Right lung (tissue), 5 donors: Measurements from ENCODE around the gene OGFOD1. TPM values are rescaled to one million over a fixed set of nuclear protein-coding genes. Genes with fewer than 3 reads are reported as not detected.

Experiments
- DNase-seq, 2 donors: peaks; one replicate each; pipeline ENCODE4 v3.0.0-alpha.2; 2013
- polyA plus RNA-seq, 5 donors: library from polyadenylated mRNA; unstranded; fragments of 120-200 nt; gene quantifications; one replicate each; pipeline versions ENCODE4 v1.2.1 to v1.2.3, GENCODE V29; 2013; ENCODE audit warnings: inconsistent platforms in 1 of 5, low replicate concordance in 1 of 5; ENCODE audit not compliant: insufficient read length in 5 of 5, insufficient read depth in 1 of 5

Gene OGFOD1
- polyA plus RNA-seq, 5 donors, result 35.4 to 40.4 (median 37.8) TPM

DNA sequence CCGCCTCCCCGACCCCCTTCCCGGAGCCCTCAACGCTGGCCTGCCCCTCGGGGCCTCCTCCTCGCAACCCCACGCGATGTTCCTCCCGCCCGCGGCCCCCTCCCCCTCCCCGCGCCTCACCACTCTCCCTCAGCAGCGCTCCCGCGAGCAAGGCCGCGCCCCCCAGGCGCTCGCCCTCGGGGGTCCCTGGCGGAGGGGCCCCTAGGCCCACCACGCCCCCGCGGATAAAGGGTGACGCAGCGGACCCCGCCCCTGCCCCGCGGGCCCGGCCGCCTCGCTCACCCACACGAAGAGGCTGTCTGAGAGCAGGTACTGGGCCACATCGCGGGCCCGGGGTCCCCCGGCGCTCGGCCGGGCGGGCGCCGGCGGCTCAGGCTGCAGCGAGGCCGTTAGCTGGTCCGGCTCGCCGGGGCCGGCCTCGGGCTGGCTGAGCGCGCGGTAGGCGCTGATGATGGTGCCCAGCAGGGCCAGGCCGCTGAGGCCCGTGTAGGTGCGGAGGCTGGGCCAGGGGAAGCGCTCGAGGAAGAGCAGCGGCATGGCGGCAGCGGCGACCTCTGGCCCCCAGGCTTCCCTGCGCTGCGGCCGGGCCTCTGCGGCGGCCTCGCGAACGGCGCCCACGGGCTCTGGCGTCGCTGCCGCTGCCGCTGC lies 26.4 kb upstream of the OGFOD1 start:
- peak; percentile 23 to 31 for DNase-seq

DNA sequence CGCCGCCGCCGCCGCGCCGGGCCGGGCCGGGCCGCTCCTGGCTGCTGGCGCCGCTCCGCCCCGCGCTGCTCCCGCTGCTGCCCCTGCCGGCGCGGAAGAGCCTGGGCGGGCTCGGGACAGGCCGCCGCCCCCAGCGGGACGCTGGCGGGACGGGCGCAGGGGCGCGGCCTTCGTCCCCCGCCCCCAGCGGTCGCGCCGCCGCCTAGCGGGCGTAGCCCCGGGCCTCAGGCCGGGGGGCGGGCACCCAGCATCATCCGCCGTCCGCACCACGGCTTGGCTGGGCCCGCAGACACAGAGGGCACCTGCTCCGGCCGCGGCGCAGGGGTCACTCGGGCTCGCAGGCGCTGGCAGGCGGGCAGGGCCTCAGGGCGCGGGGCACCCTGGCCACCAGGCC lies 25.9 kb upstream of the OGFOD1 start, which contains the start of gene AMFR:
AMFR (minus strand) TSS at position 107 of the 394 bp plus-strand sequence. CDS start 218 bp downstream, outside the sequence.
- peak; percentile 70 to 71 for DNase-seq

DNA sequence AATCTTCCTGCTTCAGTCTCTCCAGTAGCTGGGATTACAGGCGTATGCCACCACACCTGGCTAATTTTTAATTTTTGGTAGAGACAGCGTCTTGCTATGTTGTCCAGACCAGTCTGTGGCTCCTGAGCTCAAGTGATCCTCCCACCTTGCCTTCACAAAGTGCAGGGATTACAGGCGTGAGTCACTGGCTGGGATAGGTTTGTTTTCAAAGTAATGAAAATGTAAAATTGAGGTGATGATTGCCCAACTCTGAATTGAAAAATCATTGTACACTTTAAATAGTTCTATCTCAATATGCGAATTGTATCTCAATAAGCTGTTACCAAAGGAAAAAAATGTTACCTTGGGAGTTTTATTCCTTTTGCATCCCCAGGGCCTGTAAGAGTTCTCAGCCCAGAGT lies 24.8 kb upstream of the OGFOD1 start:
- DNase-seq, result no peak

DNA sequence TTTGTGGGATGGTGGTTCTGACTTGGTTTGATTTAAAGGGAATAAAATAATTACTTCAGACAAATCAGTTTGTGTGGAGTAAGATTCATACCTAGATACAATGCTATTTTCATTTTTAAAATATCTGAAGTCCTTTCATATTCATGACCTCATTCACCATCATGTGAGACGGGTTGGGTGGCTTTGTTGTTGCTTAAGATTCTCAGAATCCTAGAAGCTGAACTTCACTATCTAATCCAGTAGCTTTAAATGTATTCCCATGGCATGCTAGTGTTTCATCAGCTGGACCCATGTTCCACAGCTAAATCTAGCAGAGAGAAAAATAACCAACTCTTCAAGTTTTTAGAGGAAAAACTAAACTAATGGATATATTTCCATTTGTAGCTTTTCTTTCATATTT lies 23.3 kb upstream of the OGFOD1 start:
- no peak for DNase-seq

DNA sequence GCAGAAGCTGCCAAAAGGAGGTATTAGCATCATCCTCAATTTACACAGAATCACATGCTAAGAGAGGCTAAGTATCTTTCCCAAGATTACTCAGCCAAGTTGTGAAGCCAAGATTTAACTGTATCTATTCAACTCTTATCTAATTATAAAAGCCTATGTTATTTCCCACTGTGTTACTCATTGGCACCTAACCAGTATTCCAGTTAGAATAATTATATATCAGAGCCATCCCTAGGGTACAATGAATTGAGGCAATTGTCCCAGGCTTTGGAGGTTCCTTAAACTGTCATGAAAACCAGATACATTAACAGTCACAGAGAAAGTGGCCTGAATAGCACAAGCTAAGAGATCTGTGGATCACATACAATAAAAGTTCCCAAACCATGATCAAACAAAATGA lies 15.1 kb upstream of the OGFOD1 start:
- no peak for DNase-seq

DNA sequence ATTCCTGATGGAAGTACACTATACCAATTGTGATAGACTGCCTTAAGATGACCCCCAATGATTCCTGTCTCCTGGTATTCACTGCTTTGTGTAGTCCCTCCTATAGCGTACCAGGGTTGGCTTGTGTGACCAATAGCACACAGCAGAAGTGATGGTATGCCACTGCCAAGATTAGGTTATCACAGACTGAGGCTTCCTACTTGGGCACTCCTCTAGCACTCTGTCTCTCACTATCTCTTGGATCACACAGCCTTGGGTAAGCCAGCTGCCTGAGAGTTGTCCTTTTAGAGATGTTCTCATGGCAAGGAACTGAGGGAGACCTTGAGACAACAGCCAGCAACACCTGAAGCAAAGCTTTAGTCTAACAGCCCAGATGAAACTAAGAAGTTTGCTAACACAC lies 13.3 kb upstream of the OGFOD1 start:
- DNase-seq, result no peak

DNA sequence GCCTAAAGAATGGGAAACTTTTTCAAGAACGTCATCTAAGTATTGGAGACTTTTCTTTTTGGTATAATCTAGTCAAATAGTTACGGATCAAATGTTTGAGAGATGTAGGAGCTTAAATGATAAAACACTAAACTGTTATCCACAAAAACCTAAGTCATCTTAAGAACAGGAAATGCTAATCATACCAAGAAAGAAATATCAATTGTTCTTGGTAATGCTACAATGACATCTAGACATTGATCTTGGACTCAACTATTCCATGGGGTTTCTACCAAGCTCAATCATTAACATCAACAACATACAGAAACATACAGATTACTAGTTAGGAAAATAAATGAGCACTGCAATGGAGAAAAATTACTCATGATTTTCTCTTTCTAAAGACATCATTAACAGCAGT lies 4.1 kb upstream of the OGFOD1 start:
- no peak for DNase-seq

DNA sequence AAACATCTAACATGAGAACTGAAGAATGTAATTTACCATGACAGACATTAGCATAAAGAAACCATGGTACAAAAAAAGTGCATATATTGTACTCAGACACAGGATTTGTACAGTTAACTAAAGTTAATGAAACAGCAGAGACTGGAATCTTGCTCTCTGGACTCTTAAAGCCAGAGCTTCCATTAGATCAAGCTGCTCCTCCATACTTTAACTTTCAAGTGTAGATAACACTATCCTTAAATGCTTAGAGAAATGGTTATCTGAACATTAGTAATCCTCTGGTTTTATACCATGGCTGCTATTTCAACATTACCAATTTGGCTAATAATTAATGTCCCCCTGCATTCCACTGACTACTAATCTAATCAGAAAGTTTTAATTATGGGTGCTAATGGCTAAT lies 3.3 kb upstream of the OGFOD1 start:
- no peak for DNase-seq

DNA sequence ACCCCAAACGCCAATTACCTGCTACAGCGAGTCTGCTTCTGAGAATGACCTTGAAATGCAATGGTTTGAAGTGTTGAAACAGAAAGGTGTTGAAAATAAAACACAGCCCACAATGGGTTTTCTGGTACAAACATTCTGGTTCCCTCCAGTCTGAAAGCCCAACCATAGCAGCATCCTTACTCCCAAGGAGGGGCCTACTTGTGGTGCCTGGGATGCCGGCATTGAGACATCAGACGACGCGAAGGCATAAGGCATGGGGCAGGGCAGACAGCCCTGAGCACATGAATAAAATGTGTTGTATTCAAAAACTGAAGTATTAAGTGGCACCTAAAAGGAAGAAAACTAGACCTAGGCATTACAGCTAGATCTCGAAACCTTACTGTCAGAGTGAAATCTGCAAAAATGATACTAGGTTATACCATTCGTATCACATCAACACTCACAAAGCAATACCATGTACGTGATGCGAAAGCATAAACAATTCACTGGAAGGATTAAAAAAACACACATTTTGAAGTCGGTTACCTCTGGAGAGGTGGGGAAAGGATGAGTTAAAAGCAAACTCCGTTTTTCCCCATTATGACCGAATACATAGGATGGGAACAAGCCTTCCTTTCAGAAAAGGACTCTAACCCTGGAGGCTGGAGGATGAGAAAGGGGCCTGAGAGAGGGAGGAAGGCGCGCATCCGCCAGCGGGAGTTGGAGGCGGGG lies 924 bp upstream of the OGFOD1 start:
- no peak for DNase-seq

DNA sequence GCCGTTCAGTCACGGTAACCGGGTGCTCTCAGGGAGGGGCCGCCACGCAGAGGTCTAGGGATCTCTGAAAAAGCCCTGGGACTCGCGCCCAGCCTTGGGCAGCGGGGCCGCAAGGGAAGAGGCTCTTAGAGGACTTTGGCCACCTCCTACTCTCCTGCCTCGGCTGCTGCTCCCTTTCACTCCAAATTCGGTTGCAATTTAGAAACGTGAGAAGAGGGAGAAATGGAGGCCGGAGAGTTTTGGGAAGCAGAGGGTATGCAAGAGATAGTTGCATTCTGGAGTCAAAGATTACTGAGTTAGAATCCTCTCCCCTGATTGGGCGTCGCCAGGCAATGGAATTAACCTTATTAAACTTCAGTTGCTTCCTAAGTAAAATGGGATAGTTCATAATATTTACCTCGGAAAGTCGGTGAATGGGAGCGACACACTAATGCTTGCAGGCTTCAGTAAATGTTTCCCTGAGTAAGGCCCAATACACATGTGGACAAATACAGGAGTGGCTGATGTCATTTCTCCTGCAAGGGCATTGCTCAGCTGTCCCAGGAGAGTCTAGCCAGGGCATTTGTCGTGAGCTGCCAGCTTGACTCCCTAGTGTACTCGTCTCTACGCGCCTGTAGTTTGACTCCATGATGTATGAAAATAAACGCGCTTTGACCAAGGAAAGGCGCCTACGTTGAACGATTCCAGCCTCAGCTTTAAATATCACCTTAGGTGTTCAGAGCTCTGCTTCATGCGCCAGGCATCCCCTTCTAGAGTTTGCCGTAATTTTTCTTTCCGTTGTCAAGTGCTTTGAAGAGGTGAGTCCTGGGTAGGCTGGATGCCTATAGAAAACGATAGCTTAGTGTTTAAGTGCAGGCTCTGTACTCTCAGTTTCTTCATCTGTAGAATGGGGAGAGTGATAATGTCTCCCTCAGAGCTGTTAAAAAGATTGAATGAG lies 667 bp downstream of the OGFOD1 start:
- peak; percentile 12 to 14 for DNase-seq

DNA sequence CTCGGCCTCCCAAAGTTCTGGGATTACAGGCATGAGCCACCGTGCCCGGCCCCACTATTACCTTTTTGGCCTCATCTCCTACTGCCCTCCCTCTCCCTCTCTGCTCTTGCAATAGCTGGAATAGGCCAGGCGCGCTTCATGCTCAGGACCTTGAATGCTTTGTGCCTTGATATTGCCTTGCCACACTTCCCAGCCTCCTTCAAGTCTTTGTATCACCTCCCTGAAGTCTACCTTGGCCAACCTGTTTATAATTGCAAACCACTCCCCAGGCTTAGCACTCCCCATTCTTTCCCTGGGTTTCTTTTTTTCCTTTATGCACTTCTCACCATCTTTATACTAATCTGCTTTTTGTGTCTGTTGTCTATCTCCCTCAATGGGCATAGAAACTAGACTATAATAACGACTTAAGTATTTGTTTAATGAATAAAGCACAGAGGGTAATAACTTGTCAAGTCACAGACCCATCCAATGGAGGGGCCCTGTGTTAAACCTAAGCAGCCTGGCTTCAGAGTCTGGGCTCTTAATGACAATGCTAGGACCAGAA lies 6.6 kb downstream of the OGFOD1 start:
- no peak for DNase-seq

DNA sequence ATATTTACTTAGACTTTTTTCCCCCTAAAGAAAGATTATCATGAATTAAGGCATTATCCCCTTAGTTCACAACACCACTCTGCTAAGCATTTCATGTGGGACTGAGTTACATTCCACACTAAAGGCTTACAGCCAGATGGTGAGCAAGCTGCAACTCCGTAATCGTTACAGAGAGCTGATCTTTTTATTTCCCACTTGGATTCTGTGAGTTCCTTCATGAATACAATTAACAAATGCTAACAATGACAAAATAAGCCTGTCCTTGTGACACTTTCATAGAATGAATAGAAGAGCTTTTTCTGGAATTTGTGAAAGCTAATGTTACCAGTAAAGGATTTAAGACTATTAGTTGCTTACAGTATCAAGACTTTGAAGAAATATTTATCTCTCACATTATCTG lies 8.7 kb downstream of the OGFOD1 start:
- no peak for DNase-seq

DNA sequence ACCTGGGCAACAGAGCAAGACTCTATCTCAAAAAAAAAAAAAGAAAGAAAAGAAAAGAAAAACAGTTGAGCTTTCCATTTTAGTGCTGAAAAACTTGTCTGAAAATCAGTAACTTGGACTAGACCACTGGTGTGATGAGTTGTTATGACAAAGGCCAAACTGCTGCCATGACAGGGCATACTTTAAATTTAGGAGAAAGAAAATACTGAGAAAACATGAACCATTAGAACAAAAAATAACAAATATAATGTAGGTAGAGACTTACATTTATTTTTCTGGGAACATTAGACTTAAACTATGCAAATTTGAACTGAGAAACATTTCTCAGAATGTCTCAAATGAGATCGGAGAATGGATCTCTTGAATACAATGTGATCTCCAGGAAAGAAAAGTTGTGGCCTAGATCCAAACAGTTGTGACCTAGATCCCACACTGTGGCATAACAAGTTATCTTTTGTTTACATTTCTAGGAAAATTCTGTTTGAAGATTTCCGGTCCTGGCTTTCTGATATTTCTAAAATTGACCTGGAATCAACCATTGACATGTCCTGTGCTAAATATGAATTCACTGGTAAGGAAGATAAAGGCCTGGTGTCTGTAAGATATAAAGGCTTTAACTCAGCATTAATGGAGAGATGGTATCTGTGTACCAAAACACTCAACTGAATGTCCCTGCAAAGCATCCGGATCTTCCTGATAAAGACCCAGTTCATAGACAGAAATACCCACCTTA lies 10.9 kb downstream of the OGFOD1 start:
- DNase-seq, result no peak

DNA sequence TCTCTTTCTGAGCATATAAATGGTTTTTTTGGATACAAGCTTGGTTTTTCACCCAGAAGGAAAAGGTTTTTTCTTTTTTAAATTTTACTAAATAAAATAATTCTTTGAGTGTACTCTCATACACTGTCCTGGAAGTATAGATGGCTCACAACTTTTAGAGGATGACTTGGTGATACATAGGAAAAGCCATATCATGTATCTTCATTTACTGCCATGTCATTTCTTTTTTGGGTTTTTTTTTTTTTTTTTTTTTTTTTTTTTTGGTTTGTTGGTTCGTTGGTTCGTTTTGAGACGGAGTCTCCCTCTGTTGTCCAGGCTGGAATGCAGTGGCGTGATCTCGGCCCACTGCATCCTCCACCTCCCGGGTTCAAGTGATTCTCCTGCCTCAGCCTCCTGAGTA lies 11.8 kb downstream of the OGFOD1 start:
- DNase-seq, result no peak

DNA sequence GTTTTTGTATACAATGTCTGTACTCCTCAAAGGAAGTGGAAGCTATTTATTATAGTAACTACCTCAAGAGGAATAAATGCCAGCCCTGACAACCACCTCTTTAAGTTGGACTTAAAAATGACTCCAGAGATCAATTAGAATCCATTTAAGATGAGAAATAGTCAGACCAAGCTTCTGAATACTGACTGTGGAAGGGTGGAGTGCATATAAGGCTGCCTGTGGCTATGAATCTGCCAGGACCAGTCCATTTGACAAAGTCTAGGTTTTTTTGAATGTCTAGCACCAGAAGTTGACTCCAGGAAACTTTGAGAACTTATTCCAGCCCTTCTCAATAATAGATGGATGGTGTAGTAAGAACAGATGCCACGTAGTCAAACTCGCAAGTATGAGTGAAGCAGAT lies 15.0 kb downstream of the OGFOD1 start:
- no peak for DNase-seq

DNA sequence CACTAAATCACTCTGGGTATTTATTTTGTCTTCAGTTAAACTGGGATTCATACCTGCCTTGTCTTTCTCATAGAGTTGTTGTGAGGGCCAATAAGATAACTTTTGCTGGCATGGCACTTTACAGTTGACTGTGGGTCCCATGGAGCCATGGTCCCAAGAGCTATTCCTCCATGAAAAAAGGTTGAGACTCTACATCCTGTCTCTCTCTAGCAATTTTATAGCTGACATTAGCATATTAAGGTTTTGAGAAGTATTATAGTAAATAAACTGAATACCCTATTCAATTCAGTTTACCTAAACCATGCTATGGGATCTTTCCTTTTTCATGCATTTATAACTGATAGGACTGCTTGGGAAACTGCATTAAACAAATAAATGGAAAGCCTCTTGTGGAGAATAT lies 17.4 kb downstream of the OGFOD1 start:
- no peak for DNase-seq

DNA sequence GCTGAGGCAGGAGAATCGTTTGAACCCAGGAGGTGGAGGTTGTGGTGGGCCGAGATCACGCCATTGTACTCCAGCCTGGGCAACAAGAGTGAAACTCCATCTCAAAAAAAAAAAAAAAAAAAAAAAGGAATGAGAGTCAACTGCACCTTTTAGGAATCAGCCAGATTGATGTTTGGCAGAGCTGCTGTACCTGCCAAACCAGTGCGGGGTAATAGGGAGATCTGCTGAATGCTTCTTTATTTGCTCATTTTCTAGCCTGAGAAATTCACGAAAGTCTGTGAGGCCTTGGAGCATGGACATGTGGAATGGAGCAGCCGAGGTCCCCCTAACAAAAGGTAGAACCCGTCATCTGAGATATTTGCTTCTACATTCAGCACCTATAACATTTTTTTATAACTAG lies 18.4 kb downstream of the OGFOD1 start:
- DNase-seq, result no peak

DNA sequence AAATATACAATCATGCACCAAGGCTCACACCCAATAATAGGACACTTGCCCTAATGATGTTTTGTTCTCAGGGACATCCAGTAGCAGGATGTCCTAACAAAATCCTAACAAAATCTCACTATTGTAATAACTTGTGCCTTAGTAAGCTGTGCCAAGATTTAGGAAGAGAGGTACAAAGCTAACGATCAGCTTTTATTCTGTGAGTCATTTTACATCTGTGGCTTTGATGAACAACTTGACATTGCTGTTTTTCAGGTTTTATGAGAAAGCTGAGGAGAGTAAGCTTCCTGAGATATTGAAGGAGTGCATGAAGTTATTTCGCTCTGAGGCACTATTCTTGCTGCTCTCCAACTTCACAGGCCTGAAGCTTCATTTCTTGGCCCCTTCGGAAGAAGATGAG lies 18.9 kb downstream of the OGFOD1 start:
- no peak for DNase-seq

DNA sequence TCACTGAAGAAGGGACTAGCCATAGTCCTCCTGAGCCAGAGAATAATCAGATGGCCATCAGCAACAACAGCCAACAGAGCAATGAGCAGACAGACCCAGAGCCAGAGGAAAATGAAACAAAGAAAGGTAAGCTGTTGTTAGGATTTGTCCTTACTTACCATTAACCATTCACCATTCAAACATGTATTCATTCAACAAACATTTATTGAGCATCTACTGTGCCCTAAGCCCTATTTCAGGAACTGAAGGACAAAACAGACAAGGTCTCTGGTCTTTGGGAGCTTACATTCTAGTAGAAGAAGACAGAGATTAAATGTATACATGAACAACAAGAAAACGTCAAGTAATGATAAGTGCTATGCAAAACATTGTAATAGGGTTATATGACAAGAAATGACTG lies 19.3 kb downstream of the OGFOD1 start:
- no peak for DNase-seq

DNA sequence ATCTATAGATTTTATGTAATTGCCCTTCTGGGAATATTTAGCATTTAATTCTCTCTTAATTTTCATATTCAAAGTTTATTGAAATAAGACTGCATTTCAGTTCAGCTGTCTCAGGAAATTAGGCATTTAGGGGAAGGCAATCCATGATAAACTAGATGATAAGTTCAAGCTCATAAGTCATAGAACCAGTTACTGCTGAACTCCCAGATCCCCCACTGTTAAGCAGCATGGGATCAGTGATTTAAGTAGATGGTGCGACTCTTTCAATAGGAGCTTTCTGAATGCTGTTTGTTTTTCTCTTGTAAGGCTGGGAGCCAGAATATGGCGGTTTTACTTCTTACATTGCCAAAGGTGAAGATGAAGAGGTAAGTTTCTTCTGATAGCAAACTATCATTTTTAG lies 23.8 kb downstream of the OGFOD1 start:
- DNase-seq, result no peak

DNA sequence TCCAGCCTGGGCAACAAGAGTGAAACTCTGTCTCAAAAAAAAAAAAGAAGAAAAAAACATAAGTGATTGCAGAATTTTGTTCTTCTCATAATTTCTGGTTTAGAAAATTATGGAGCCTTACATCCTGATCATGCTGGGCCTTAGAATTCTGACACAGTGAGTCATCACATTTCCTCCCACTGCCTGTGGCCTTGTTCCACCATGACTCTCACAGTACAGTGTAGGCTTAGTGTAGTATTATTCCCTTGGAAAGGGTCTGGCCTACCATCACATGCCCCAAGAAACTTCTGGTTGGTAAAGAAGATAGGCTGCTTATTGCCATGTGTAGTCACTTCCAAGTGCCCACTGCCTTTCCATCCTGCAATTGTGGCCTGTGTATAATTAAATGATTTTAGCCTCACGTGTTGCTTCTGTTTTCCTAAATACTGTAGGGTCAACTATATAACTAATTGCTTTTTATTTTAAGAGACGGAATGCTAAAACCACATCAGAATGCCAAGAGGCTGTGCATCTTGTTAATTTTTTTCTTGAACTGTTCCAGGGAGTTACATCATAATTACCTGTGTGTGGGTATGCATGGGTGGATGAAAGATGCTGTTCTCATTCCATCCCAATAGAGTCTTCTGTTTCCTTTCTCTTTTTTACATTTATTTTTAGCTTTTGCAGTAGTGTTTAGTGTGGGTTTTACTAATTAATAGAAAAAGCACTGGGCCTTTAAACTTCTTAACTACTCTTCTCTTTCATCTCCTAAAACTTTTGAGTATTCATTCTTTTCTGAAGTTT lies 25.9 kb downstream of the OGFOD1 start:
- DNase-seq, result no peak
